GM12892 (cell line): ENCODE measurements around the gene LNX2.

Source experiments
- POLR2A ChIP-seq: IDR thresholded peaks from 2 replicates; pipeline ENCODE4 v1.6.1; 2011; ENCODE audit warnings: low read depth, low read length, control low read depth
- POLR2AphosphoS5 ChIP-seq: IDR thresholded peaks from 2 replicates; pipeline ENCODE4 v1.6.1; 2011; ENCODE audit warnings: low read depth, low read length, control low read depth
- TAF1 ChIP-seq: IDR thresholded peaks from 2 replicates; pipeline ENCODE4 v1.6.1; 2011; ENCODE audit warnings: low read depth, mild to moderate bottlenecking, control low read depth, low read length, borderline replicate concordance

GRCh38 chr13:27574661-27575060, 45.7 kb downstream of the LNX2 start:
- TF ChIP-seq POLR2A (no peak), TAF1 (no peak), POLR2AphosphoS5 (no peak)
